ENCODE data around the gene LRP2.

Gene LRP2

DNA sequence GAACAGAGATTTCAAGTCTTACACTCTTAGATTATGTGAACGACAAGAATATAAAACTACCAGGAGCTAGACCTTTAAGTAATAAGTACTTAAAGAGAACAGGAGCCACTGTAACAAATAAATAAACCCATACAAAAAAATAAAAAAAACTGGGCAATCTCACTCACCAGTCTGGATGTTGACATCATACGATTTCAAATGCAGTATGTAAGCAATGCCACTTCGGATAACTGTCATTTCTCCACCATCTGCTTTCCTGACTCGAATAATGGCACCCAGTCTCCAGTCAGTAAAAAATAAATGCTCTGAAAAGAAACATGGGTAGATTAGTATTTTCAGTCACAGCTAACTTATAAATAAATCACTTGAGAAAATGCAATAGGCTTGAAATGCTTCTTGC, 115.1 kb downstream of the LRP2 start:
- H2AFZ ChIP-seq (ENCODE audit: low read length), result no peak overlapping the region
- no peak overlapping the region for H3K4ac ChIP-seq (ENCODE audit: low read length)
- H3K4me1 ChIP-seq (ENCODE audit: control insufficient read depth in 2 of 2, insufficient read depth in 1 of 2, low read depth in 1 of 2, low read length in 2 of 2), result peaks cover 3 to 5% of the 10 kb centered on the region in 2 donors
- no peak overlapping the region for H4K91ac ChIP-seq (ENCODE audit: low read depth, low read length, poor library complexity)
- H2BK5ac ChIP-seq (ENCODE audit: low read length), result no peak overlapping the region
- no peak overlapping the region for H3K4me3 ChIP-seq (ENCODE audit: low read length in 2 of 2)
- no CpG with 5 or more reads among the region's 4 CpGs for WGBS, 2 donors (ENCODE audit: extremely low coverage in 2 of 2, insufficient read length in 2 of 2, insufficient replicate concordance in 1 of 2)
- H3K9me3 ChIP-seq (replicated peaks in 1 of 2; ENCODE audit: control insufficient read depth in 2 of 2, insufficient read depth in 1 of 2, low read depth in 1 of 2, low read length in 2 of 2), result no peaks in the 10 kb centered on the region
- H3K79me1 ChIP-seq (ENCODE audit: low read depth, low read length), result no peaks in the 10 kb centered on the region
- no peak overlapping the region for H2BK120ac ChIP-seq (ENCODE audit: low read depth, low read length)
- no peak overlapping the region for H2BK15ac ChIP-seq (ENCODE audit: low read length)
- H3K14ac ChIP-seq (ENCODE audit: low read length), result no peak overlapping the region
- H3K18ac ChIP-seq (ENCODE audit: low read length), result no peak overlapping the region
- H3K27me3 ChIP-seq (ENCODE audit: control insufficient read depth in 3 of 3, insufficient read depth in 3 of 3, low read depth in 1 of 3, low read length in 3 of 3), result no peaks in the 10 kb centered on the region
- H3K27ac ChIP-seq (replicated peaks; ENCODE audit: low read length), result no peak overlapping the region
- H3K4me2 ChIP-seq (ENCODE audit: insufficient read depth, low read length, poor library complexity, severe bottlenecking), result no peak overlapping the region
- no peak for DNase-seq (ENCODE audit: low spot score)
- H2BK12ac ChIP-seq (ENCODE audit: low read length), result no peak overlapping the region
- no peak overlapping the region for H2AK5ac ChIP-seq (ENCODE audit: low read depth, low read length)
- peaks cover 13 to 54% of the 10 kb centered on the region in 2 donors for H3K36me3 ChIP-seq (replicated peaks in 1 of 2; ENCODE audit: control insufficient read depth in 2 of 2, insufficient read depth in 2 of 2, low read length in 2 of 2)
- no peak overlapping the region for H3K9ac ChIP-seq (ENCODE audit: low read depth, low read length, poor library complexity)
- H3K23ac ChIP-seq (ENCODE audit: low read depth, low read length, poor library complexity), result no peak overlapping the region
- no peak overlapping the region for H4K8ac ChIP-seq (ENCODE audit: low read depth, low read length)

DNA sequence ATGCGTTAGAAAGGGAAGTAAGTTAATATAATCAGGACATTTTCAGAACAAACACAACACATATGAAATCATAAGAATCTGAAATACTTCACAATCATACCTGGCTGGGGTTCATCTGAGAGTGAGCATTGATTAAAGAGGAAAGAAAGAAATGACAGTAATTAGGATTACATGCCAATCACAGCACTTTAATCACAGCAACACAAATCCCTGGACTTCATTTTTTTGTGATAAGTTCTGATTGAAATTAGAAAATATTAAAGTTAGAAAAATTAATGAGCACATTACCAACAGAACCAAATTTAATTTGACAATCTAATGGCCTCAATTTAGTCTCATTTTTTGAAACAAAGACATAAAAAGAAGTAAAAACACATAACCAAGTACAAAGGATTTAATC, 121.9 kb downstream of the LRP2 start:
- H2AK5ac ChIP-seq (ENCODE audit: low read depth, low read length), result no peak overlapping the region
- no peak overlapping the region for H3K4ac ChIP-seq (ENCODE audit: low read length)
- no peaks in the 10 kb centered on the region for H3K27me3 ChIP-seq (ENCODE audit: control insufficient read depth in 3 of 3, insufficient read depth in 3 of 3, low read depth in 1 of 3, low read length in 3 of 3)
- H3K27ac ChIP-seq (replicated peaks; ENCODE audit: low read length), result no peak overlapping the region
- no peak overlapping the region for H4K91ac ChIP-seq (ENCODE audit: low read depth, low read length, poor library complexity)
- H3K18ac ChIP-seq (ENCODE audit: low read length), result no peak overlapping the region
- H2BK15ac ChIP-seq (ENCODE audit: low read length), result no peak overlapping the region
- peaks cover 35 to 98% of the 10 kb centered on the region in 2 donors for H3K36me3 ChIP-seq (replicated peaks in 1 of 2; ENCODE audit: control insufficient read depth in 2 of 2, insufficient read depth in 2 of 2, low read length in 2 of 2)
- no peak overlapping the region for H4K8ac ChIP-seq (ENCODE audit: low read depth, low read length)
- H3K9me3 ChIP-seq (replicated peaks in 1 of 2; ENCODE audit: control insufficient read depth in 2 of 2, insufficient read depth in 1 of 2, low read depth in 1 of 2, low read length in 2 of 2), result peaks cover 0 to 3% of the 10 kb centered on the region in 2 donors
- H3K4me3 ChIP-seq (ENCODE audit: low read length in 2 of 2), result no peak overlapping the region
- H3K23ac ChIP-seq (ENCODE audit: low read depth, low read length, poor library complexity), result no peak overlapping the region
- DNase-seq (ENCODE audit: low spot score), result no peak
- no peak overlapping the region for H2BK5ac ChIP-seq (ENCODE audit: low read length)
- H3K14ac ChIP-seq (ENCODE audit: low read length), result no peak overlapping the region
- H2AFZ ChIP-seq (ENCODE audit: low read length), result no peak overlapping the region
- H2BK12ac ChIP-seq (ENCODE audit: low read length), result no peak overlapping the region
- H2BK120ac ChIP-seq (ENCODE audit: low read depth, low read length), result no peak overlapping the region
- peaks cover 3 to 5% of the 10 kb centered on the region in 2 donors for H3K4me1 ChIP-seq (ENCODE audit: control insufficient read depth in 2 of 2, insufficient read depth in 1 of 2, low read depth in 1 of 2, low read length in 2 of 2)
- H3K4me2 ChIP-seq (ENCODE audit: insufficient read depth, low read length, poor library complexity, severe bottlenecking), result no peak overlapping the region
- no CpG with 5 or more reads among the region's 1 CpG for WGBS, 2 donors (ENCODE audit: extremely low coverage in 2 of 2, insufficient read length in 2 of 2, insufficient replicate concordance in 1 of 2)
- no peaks in the 10 kb centered on the region for H3K79me1 ChIP-seq (ENCODE audit: low read depth, low read length)
- H3K9ac ChIP-seq (ENCODE audit: low read depth, low read length, poor library complexity), result no peak overlapping the region

DNA sequence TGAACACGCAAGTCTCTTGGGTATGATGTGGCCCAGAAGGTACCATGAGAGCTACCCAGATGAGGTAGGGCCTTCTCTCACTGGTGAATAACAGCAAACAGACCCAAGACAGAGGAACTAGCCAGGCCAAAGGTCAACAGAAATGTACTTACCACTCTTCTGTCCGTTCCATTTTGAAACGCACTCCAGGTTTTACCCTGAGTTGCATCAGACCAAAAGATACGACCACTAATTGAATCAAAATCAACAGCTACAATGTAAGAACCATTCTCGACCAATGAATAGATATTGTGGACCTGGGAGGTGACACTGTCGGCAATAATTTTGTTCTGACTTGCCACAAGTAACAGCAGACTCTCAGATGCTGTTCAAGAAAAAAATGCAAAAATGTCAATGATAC, 124.4 kb downstream of the LRP2 start:
- H3K4me2 ChIP-seq (ENCODE audit: insufficient read depth, low read length, poor library complexity, severe bottlenecking), result no peak overlapping the region
- no peaks in the 10 kb centered on the region for H3K4me1 ChIP-seq (ENCODE audit: control insufficient read depth in 2 of 2, insufficient read depth in 1 of 2, low read depth in 1 of 2, low read length in 2 of 2)
- peaks cover 37 to 96% of the 10 kb centered on the region in 2 donors for H3K36me3 ChIP-seq (replicated peaks in 1 of 2; ENCODE audit: control insufficient read depth in 2 of 2, insufficient read depth in 2 of 2, low read length in 2 of 2)
- H3K14ac ChIP-seq (ENCODE audit: low read length), result no peak overlapping the region
- no peak overlapping the region for H2BK15ac ChIP-seq (ENCODE audit: low read length)
- H3K9ac ChIP-seq (ENCODE audit: low read depth, low read length, poor library complexity), result no peak overlapping the region
- no peak overlapping the region for H3K18ac ChIP-seq (ENCODE audit: low read length)
- H3K4me3 ChIP-seq (ENCODE audit: low read length in 2 of 2), result no peak overlapping the region
- no peak for DNase-seq (ENCODE audit: low spot score)
- no peak overlapping the region for H2BK5ac ChIP-seq (ENCODE audit: low read length)
- H3K27me3 ChIP-seq (ENCODE audit: control insufficient read depth in 3 of 3, insufficient read depth in 3 of 3, low read depth in 1 of 3, low read length in 3 of 3), result no peaks in the 10 kb centered on the region
- no peak overlapping the region for H3K4ac ChIP-seq (ENCODE audit: low read length)
- no CpG with 5 or more reads among the region's 6 CpGs for WGBS, 2 donors (ENCODE audit: extremely low coverage in 2 of 2, insufficient read length in 2 of 2, insufficient replicate concordance in 1 of 2)
- H2AFZ ChIP-seq (ENCODE audit: low read length), result no peak overlapping the region
- peaks cover 0 to 3% of the 10 kb centered on the region in 2 donors for H3K9me3 ChIP-seq (replicated peaks in 1 of 2; ENCODE audit: control insufficient read depth in 2 of 2, insufficient read depth in 1 of 2, low read depth in 1 of 2, low read length in 2 of 2)
- no peak overlapping the region for H3K27ac ChIP-seq (replicated peaks; ENCODE audit: low read length)
- no peak overlapping the region for H2BK12ac ChIP-seq (ENCODE audit: low read length)
- no peak overlapping the region for H2AK5ac ChIP-seq (ENCODE audit: low read depth, low read length)
- no peak overlapping the region for H3K23ac ChIP-seq (ENCODE audit: low read depth, low read length, poor library complexity)
- no peak overlapping the region for H2BK120ac ChIP-seq (ENCODE audit: low read depth, low read length)
- no peaks in the 10 kb centered on the region for H3K79me1 ChIP-seq (ENCODE audit: low read depth, low read length)
- no peak overlapping the region for H4K91ac ChIP-seq (ENCODE audit: low read depth, low read length, poor library complexity)
- H4K8ac ChIP-seq (ENCODE audit: low read depth, low read length), result no peak overlapping the region

DNA sequence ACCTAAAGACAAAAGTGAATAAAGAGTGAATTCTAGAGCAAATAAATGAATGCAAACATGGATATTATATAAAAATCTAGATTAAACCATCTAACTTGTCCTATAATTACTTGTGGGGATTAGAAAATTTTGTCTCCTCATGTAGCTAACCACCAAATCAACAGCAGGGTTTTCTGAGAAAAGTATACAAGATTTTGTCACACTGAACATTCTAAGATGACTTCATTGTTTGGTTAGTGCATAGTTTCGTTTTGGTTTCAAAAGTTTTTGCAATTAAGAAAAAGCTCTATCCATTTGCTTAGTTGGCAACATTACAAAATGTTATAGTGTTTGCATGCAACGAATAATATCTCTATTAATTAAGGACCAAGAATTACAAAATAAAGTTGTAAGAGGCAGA, 125.0 kb downstream of the LRP2 start:
- H3K9ac ChIP-seq (ENCODE audit: low read depth, low read length, poor library complexity), result no peak overlapping the region
- H3K4ac ChIP-seq (ENCODE audit: low read length), result no peak overlapping the region
- no peak overlapping the region for H4K8ac ChIP-seq (ENCODE audit: low read depth, low read length)
- H3K4me3 ChIP-seq (ENCODE audit: low read length in 2 of 2), result no peak overlapping the region
- no peak overlapping the region for H3K27ac ChIP-seq (replicated peaks; ENCODE audit: low read length)
- H3K27me3 ChIP-seq (ENCODE audit: control insufficient read depth in 3 of 3, insufficient read depth in 3 of 3, low read depth in 1 of 3, low read length in 3 of 3), result no peaks in the 10 kb centered on the region
- no peak overlapping the region for H3K18ac ChIP-seq (ENCODE audit: low read length)
- no peaks in the 10 kb centered on the region for H3K79me1 ChIP-seq (ENCODE audit: low read depth, low read length)
- peaks cover 0 to 1% of the 10 kb centered on the region in 2 donors for H3K4me1 ChIP-seq (ENCODE audit: control insufficient read depth in 2 of 2, insufficient read depth in 1 of 2, low read depth in 1 of 2, low read length in 2 of 2)
- WGBS, 2 donors (ENCODE audit: extremely low coverage in 2 of 2, insufficient read length in 2 of 2, insufficient replicate concordance in 1 of 2), result no CpG with 5 or more reads among the region's 2 CpGs
- H2BK15ac ChIP-seq (ENCODE audit: low read length), result no peak overlapping the region
- H3K23ac ChIP-seq (ENCODE audit: low read depth, low read length, poor library complexity), result no peak overlapping the region
- H3K9me3 ChIP-seq (replicated peaks in 1 of 2; ENCODE audit: control insufficient read depth in 2 of 2, insufficient read depth in 1 of 2, low read depth in 1 of 2, low read length in 2 of 2), result peaks cover 0 to 3% of the 10 kb centered on the region in 2 donors
- no peak overlapping the region for H4K91ac ChIP-seq (ENCODE audit: low read depth, low read length, poor library complexity)
- no peak overlapping the region for H2BK12ac ChIP-seq (ENCODE audit: low read length)
- no peak overlapping the region for H2BK120ac ChIP-seq (ENCODE audit: low read depth, low read length)
- H3K4me2 ChIP-seq (ENCODE audit: insufficient read depth, low read length, poor library complexity, severe bottlenecking), result no peak overlapping the region
- H2BK5ac ChIP-seq (ENCODE audit: low read length), result no peak overlapping the region
- no peak for DNase-seq (ENCODE audit: low spot score)
- no peak overlapping the region for H2AK5ac ChIP-seq (ENCODE audit: low read depth, low read length)
- no peak overlapping the region for H3K14ac ChIP-seq (ENCODE audit: low read length)
- peaks cover 41 to 96% of the 10 kb centered on the region in 2 donors for H3K36me3 ChIP-seq (replicated peaks in 1 of 2; ENCODE audit: control insufficient read depth in 2 of 2, insufficient read depth in 2 of 2, low read length in 2 of 2)
- no peak overlapping the region for H2AFZ ChIP-seq (ENCODE audit: low read length)

Data from neuronal stem cell (in vitro differentiated cells).